Loucy (cell line): ENCODE results near the gene SLC25A11.

ENCODE experiments used
- H2AFZ ChIP-seq: fragments of 200-600 bp; sonication (generic); 2 replicates; pipeline ENCODE4 v1.6.0; 2016; ENCODE audit warnings: antibody characterized with exemption, mild to moderate bottlenecking, low read length, moderate library complexity
- H3F3A ChIP-seq: fragments of 200-600 bp; 2 replicates; pipeline ENCODE4 v1.6.0; 2016; ENCODE audit warnings: antibody characterized with exemption, low read depth, mild to moderate bottlenecking
- H3K27me3 ChIP-seq: fragments of 200-600 bp; sonication (generic); 2 replicates; pipeline ENCODE4 v1.6.1; 2014; ENCODE audit warnings: low read length, mild to moderate bottlenecking; ENCODE audit not compliant: insufficient read depth, poor library complexity, severe bottlenecking
- H3K36me3 ChIP-seq: fragments of 200-600 bp; sonication (generic); 2 replicates; pipeline ENCODE4 v1.6.1; 2016; ENCODE audit warnings: low read length; ENCODE audit not compliant: insufficient read depth
- H3K4me1 ChIP-seq: fragments of 200-600 bp; sonication (generic); 2 replicates; pipeline ENCODE4 v1.5.1; 2014; ENCODE audit warnings: low read length, mild to moderate bottlenecking; ENCODE audit not compliant: insufficient read depth, poor library complexity, severe bottlenecking
- H3K4me2 ChIP-seq: fragments of 200-600 bp; sonication (generic); 2 replicates; pipeline ENCODE4 v1.6.0; 2014; ENCODE audit warnings: antibody characterized with exemption, low read length, low read depth, mild to moderate bottlenecking; ENCODE audit not compliant: poor library complexity, severe bottlenecking
- H3K4me3 ChIP-seq: fragments of 200-600 bp; sonication (generic); 2 replicates; pipeline ENCODE4 v1.5.1; 2014; ENCODE audit warnings: low read length, mild to moderate bottlenecking, mixed read lengths; ENCODE audit not compliant: poor library complexity, severe bottlenecking
- H3K79me2 ChIP-seq: fragments of 200-600 bp; sonication (generic); 2 replicates; pipeline ENCODE4 v1.6.1; 2014; ENCODE audit warnings: low read length; ENCODE audit not compliant: insufficient read depth
- H3K9ac ChIP-seq: fragments of 200-600 bp; sonication (generic); 2 replicates; pipeline ENCODE4 v1.6.0; 2014; ENCODE audit warnings: mild to moderate bottlenecking, low read depth, low read length, moderate library complexity; ENCODE audit not compliant: poor library complexity, severe bottlenecking
- H3K9me2 ChIP-seq: fragments of 200-600 bp; sonication (generic); replicated peaks from 2 replicates; pipeline ENCODE4 v1.6.1; 2016; ENCODE audit warnings: low read depth, low read length, mixed read lengths
- H3K9me3 ChIP-seq: fragments of 200-600 bp; sonication (generic); 2 replicates; pipeline ENCODE4 v1.6.1; 2014; ENCODE audit warnings: mild to moderate bottlenecking, antibody characterized with exemption, low read length, low read depth; ENCODE audit not compliant: insufficient read depth
- H4K20me1 ChIP-seq: fragments of 200-600 bp; sonication (generic); 2 replicates; pipeline ENCODE4 v1.6.0; 2014; ENCODE audit warnings: antibody characterized with exemption, low read length, mild to moderate bottlenecking; ENCODE audit not compliant: insufficient read depth, poor library complexity, severe bottlenecking
- CTCF ChIP-seq: fragments of 200-600 bp; sonication (generic); conservative IDR thresholded peaks from 2 replicates; pipeline ENCODE4 v1.5.1; 2014; ENCODE audit warnings: mild to moderate bottlenecking, antibody characterized with exemption, low read length
- EZH2phosphoT487 ChIP-seq: fragments of 200-600 bp; IDR thresholded peaks from 2 replicates; pipeline ENCODE4 v1.6.1; 2018; ENCODE audit warnings: antibody characterized with exemption, mild to moderate bottlenecking, moderate library complexity, borderline replicate concordance

Gene SLC25A11

DNA sequence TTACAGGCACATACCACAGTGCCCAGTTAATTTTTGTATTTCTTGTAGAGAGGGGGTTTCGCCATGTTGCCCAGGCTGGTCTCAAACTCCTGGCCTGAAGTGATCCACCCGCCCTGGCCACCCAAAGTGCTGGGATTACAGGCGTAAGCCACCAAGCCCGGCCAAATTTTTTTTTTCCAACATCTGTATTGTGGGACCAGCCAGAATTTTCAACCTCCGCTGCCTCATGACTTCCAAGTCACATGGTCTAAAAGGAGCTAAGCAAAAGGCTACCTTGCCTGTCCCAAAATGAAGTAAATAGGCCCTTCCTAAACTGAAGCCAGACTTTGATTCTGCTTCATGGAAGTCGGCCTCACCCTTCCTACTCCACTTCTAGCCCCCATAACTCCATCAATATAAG, 32.0 kb upstream of the SLC25A11 start:
- Histone ChIP-seq H3K9me2 (no peaks in the 10 kb centered on the region), H3K79me2 (peaks cover 19% of the 10 kb centered on the region), H4K20me1 (no peaks in the 10 kb centered on the region), H3K36me3 (0 out of 2 replicates have a peak, but pooled peaks cover under 1% of the 10 kb centered on the region), H2AFZ (no peak overlapping the region), H3K4me1 (peaks cover 21% of the 10 kb centered on the region), H3K27me3 (no peaks in the 10 kb centered on the region), H3K9ac (no peak overlapping the region), H3F3A (no peaks in the 10 kb centered on the region), H3K9me3 (no peaks in the 10 kb centered on the region), H3K4me2 (no peak overlapping the region), H3K4me3 (no peak overlapping the region)
- TF ChIP-seq EZH2phosphoT487 (no peak), CTCF (no peak)

- Histone ChIP-seq H3K4me1 (peaks cover 27% of the 10 kb centered on the region), H3K27me3 (no peaks in the 10 kb centered on the region), H3F3A (no peaks in the 10 kb centered on the region), H3K79me2 (peaks cover 32% of the 10 kb centered on the region), H3K4me2 (no peak overlapping the region), H2AFZ (no peak overlapping the region), H3K9me2 (no peaks in the 10 kb centered on the region), H3K36me3 (no peaks in the 10 kb centered on the region), H3K4me3 (no peak overlapping the region), H4K20me1 (no peaks in the 10 kb centered on the region), H3K9ac (peak overlapping the region; percentile 100), H3K9me3 (no peaks in the 10 kb centered on the region)
- TF ChIP-seq EZH2phosphoT487 (no peak), CTCF (no peak)
Observed at GRCh38 chr17:4970273-4970672, 30.4 kb upstream of the SLC25A11 start.

DNA sequence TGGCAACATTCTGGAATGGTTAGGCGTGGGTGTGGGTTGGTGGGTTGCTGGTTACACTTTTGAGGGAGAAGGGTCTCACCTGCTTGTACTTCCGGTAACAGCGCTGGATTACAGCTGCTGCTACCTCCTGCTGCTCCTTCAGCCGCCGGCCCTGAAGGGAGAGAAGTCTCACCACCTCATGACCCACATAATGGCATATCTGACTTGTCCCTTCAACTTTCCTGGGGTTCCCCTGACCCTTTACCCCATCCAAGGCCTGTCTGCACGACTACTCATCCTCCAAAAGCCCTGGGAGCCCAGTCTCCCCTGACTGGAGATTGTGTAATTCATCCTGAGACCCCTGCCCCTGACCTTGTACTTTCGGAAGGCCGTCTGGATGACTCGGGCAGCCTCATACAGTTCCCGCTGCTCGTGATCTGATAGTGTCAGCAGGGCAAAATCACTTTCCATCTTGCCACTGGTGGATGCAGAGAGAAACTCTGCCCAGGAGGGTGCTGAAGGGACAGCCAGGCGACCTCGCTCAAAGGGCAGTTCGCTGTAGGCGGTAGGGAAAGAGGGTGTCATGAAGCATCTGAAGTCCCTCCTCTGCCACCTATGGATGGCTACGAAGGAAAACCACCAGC, 29.8 kb upstream of the SLC25A11 start:
- Histone ChIP-seq H3F3A (no peaks in the 10 kb centered on the region), H3K9ac (peak overlapping the region; percentile 100), H3K79me2 (peaks cover 35% of the 10 kb centered on the region), H3K4me3 (peak overlapping the region; percentile 100), H2AFZ (no peak overlapping the region), H3K27me3 (no peaks in the 10 kb centered on the region), H3K9me2 (no peaks in the 10 kb centered on the region), H3K4me2 (peak overlapping the region; percentile 100), H3K4me1 (peaks cover 27% of the 10 kb centered on the region), H3K9me3 (no peaks in the 10 kb centered on the region), H3K36me3 (no peaks in the 10 kb centered on the region), H4K20me1 (no peaks in the 10 kb centered on the region)
- no peak for TF ChIP-seq EZH2phosphoT487
- TF ChIP-seq CTCF, result no peak
